Measurements from ENCODE around the gene VTI1B.

VTI1B gene

DNA sequence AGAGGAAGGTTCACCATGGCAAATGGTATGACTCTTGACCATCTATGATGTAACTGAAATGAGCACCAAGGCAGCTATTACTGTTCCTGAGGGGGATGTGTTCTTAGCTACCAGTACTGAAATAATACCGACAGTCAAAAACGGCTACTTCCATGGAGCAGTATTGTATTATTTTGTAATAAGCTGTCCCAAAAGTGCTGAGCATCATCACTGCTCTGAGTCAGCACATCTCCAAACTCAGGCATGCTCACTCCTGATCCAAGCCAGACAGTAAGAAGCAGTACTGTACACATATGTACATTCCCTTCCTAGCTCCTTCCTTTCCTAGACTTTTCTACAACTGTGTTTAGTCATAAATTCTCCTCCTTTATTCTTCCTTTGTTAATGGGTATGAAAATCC is 8.6 kb downstream of the VTI1B start:
- Mint-ChIP-seq H3K9me3 (no peaks in the 10 kb centered on the region), H3K36me3 (peaks cover 2% of the 10 kb centered on the region), H3K27me3 (no peaks in the 10 kb centered on the region), H3K27ac (no peak overlapping the region), H3K4me1 (peaks cover 30% of the 10 kb centered on the region), H3K4me3 (no peak overlapping the region)
- DNase-seq, result no peak
- CTCF ChIA-PET, result interaction anchor here (0.5 to 8.6 kb wide), 13 partner anchors 9 to 153 kb away, joined by 3 to 96 read pairs (median 3); partner anchors contain the start of gene ARG2

DNA sequence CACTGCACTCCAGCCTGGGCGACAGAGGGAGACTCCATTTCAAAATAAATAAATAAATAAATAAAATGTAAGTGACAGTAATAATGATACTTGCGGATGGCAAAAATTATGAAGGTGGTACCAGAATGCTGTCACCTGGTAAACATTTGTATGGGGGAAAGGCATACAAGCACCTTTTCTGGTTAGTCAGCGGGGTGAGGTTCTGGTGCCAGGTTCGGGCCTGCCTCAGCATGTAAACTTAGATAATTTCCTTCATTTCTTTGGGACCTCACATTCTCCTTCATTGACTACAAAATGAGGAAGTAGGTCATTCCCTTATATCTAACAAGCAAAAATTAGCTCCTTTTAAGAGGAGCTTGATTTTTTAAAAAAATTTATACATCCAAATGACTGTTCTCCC is 10.8 kb downstream of the VTI1B start:
- H3K27me3 Mint-ChIP-seq, result no peaks in the 10 kb centered on the region
- CTCF ChIA-PET, result interaction anchor here (1.2 to 8.6 kb wide), 3 partner anchors 41 to 92 kb away, joined by 3 to 96 read pairs (median 4); partner anchors contain the start of gene ARG2
- no peaks in the 10 kb centered on the region for H3K9me3 Mint-ChIP-seq
- peaks cover 7% of the 10 kb centered on the region for H3K36me3 Mint-ChIP-seq
- H3K4me3 Mint-ChIP-seq, result no peak overlapping the region
- H3K27ac Mint-ChIP-seq, result no peak overlapping the region
- peaks cover 22% of the 10 kb centered on the region for H3K4me1 Mint-ChIP-seq
- DNase-seq, result no peak

DNA sequence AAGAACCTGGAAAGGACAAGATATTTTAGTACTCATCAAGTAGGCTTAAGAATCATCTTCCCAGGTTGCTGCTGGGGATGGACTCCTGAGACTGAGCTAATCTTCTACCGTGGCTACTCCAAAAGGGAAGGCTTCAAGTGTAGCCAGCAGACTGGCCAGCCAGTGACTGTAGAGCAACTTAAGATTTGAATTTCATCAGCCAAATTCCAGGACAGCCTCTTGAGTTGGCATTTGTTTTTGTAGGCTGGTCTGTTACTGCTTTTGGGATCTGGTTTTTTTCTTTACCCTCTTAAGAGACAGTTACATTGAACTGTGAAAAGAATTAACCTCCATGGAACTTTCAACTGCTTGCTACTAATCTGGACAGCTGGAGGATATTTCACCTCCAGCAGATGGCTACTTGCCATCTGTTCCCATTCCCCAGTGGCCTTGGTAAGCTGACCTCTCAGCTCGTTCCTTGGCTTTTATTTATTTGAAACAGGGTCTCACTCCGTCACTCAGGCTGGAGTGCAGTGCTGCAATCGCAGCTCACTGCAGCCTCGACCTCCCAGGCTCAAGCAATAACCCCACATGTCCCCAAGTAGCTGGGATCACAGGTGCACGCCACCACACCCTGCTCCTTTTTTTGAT is 20.7 kb downstream of the VTI1B start:
- no peak overlapping the region for H3K4me3 Mint-ChIP-seq
- peaks cover 37% of the 10 kb centered on the region for H3K36me3 Mint-ChIP-seq
- H3K27ac Mint-ChIP-seq, result no peak overlapping the region
- H3K9me3 Mint-ChIP-seq, result no peaks in the 10 kb centered on the region
- CTCF ChIA-PET, result interaction anchor here (1.3 to 1.6 kb wide), 3 partner anchors 13 to 224 kb away, joined by 3 to 5 read pairs (median 3); no protein-coding TSS in a partner anchor
- DNase-seq, result no peak
- no peaks in the 10 kb centered on the region for H3K27me3 Mint-ChIP-seq
- H3K4me1 Mint-ChIP-seq, result no peaks in the 10 kb centered on the region

DNA sequence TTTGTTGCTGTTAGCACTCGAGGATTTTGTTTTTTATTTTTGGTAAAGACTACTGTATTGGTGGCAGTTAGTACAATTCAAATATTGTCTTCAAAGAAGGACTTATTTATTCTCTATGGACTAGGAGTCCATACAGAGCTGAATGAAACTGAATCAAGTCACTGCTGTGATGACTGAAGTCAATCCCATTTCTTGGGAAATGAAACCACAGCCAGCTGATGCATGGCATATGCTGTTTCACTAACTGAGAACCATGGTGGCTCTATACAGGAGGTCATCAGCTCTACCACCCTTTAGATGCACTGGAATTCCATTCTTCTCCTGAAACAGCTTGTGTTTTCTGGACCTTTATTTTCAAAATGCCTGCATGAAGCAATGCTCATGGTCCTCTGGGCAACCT is 22.2 kb downstream of the VTI1B start:
- DNase-seq, result no peak
- CTCF ChIA-PET, result no interaction called here
- no peaks in the 10 kb centered on the region for H3K27me3 Mint-ChIP-seq
- H3K27ac Mint-ChIP-seq, result no peak overlapping the region
- peaks cover 35% of the 10 kb centered on the region for H3K36me3 Mint-ChIP-seq
- no peaks in the 10 kb centered on the region for H3K4me1 Mint-ChIP-seq
- H3K9me3 Mint-ChIP-seq, result no peaks in the 10 kb centered on the region
- no peak overlapping the region for H3K4me3 Mint-ChIP-seq

DNA sequence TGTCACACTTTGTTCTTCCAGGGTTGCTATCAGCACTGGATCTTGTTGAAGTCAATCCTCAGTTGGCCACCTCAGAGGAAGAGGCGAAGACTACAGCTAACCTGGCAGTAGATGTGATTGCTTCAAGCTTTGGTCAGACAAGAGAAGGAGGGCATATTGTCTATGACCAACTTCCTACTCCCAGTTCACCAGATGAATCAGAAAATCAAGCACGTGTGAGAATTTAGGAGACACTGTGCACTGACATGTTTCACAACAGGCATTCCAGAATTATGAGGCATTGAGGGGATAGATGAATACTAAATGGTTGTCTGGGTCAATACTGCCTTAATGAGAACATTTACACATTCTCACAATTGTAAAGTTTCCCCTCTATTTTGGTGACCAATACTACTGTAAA is 23.7 kb downstream of the VTI1B start:
- no peaks in the 10 kb centered on the region for H3K4me1 Mint-ChIP-seq
- no peak overlapping the region for H3K27ac Mint-ChIP-seq
- DNase-seq, result no peak
- H3K9me3 Mint-ChIP-seq, result no peaks in the 10 kb centered on the region
- CTCF ChIA-PET, result no interaction called here
- no peaks in the 10 kb centered on the region for H3K27me3 Mint-ChIP-seq
- H3K36me3 Mint-ChIP-seq, result peaks cover 36% of the 10 kb centered on the region
- no peak overlapping the region for H3K4me3 Mint-ChIP-seq

DNA sequence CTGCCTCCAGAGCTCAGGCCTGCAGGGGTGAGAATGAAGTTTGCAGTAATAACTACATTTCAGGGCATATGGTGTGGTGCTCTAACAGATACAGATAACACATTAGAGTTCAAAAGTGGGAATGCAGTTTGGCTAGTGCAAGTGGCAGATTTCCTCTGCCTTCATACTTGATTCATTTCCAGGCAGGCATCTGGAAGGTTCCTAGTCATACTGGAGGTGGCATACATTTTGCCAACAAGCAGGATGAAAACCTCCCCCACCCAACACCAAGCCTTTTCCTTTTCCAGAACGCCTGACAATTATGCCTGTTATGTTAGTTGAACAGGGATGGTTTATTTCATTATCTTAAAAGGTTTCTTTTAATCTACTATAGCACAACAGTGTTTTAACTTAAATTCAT is 24.3 kb downstream of the VTI1B start:
- no peak for DNase-seq
- Mint-ChIP-seq H3K27ac (no peak overlapping the region), H3K9me3 (no peaks in the 10 kb centered on the region), H3K4me3 (no peak overlapping the region), H3K4me1 (no peaks in the 10 kb centered on the region), H3K27me3 (no peaks in the 10 kb centered on the region), H3K36me3 (peaks cover 36% of the 10 kb centered on the region)
- CTCF ChIA-PET, result no interaction called here

DNA sequence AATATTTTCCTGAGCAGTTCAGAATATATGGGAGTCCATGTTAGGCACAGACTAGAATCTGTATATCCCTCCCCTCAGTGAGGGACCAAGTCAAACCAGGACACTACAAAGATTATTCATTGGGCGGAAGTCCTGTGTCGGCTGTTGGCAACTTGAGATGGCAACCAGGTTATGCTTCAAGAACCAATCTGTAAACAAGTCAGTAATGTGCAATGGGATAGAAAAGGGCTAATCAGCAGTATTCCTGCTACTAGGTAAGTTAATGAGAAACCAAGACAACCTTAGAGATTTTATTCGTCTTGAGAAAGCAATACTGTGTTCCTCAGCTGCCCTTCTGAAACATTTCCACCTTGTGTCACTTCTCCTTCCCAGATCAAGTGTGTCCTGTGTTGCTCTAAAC is 28.3 kb downstream of the VTI1B start:
- Mint-ChIP-seq H3K27me3 (no peaks in the 10 kb centered on the region), H3K9me3 (no peaks in the 10 kb centered on the region), H3K4me3 (no peak overlapping the region), H3K27ac (no peak overlapping the region), H3K4me1 (peaks cover 4% of the 10 kb centered on the region), H3K36me3 (peaks cover 32% of the 10 kb centered on the region)
- CTCF ChIA-PET, result no interaction called here
- no peak for DNase-seq

DNA sequence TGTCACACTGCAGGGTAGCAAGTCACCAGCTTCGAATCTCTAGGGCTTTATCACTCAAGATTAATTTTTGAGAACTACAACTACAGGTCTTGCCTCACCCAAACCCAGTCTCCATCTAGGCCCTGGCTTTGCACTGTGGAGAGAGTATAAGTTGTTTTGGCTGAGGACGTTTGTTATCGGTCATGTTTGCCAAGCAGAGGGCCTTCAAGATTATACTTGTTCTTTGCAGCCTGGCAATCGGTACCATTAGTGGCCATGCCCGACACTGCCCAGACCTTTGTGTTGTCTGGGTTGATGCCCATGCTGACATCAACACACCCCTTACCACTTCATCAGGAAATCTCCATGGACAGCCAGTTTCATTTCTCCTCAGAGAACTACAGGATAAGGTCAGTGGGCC is 29.0 kb downstream of the VTI1B start:
- Mint-ChIP-seq H3K27me3 (no peaks in the 10 kb centered on the region), H3K36me3 (peaks cover 25% of the 10 kb centered on the region), H3K4me3 (no peak overlapping the region), H3K27ac (no peak overlapping the region), H3K9me3 (no peaks in the 10 kb centered on the region), H3K4me1 (peaks cover 4% of the 10 kb centered on the region)
- DNase-seq, result no peak
- CTCF ChIA-PET, result interaction anchor here (1.4 kb wide), 1 partner anchor 22 kb away, joined by 3 read pairs; no protein-coding TSS in a partner anchor

DNA sequence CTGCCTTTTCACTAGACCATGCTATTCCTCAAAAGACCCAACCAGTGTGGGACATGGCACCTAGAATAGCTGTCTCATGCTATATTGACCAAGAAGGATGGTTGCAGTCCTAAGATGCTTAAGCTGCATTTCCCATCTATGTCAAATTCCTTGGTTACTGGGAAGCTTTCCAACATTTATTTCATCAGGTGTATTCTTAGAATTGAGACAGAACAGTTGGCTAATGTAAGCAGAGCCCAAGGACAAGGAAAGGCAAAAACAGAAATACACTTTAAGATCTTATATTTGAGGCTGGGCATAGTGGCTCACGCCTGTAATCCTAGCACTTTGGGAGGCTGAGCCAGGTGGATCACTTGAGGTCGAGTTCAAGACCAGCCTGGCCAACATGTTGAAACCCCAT is 30.0 kb downstream of the VTI1B start:
- no peak overlapping the region for H3K4me3 Mint-ChIP-seq
- no peak overlapping the region for H3K27ac Mint-ChIP-seq
- peaks cover 4% of the 10 kb centered on the region for H3K4me1 Mint-ChIP-seq
- no peaks in the 10 kb centered on the region for H3K27me3 Mint-ChIP-seq
- no peaks in the 10 kb centered on the region for H3K9me3 Mint-ChIP-seq
- CTCF ChIA-PET, result interaction anchor here (1.1 to 1.4 kb wide), 2 partner anchors 23 to 26 kb away, joined by 3 to 4 read pairs; no protein-coding TSS in a partner anchor
- no peak for DNase-seq
- peaks cover 18% of the 10 kb centered on the region for H3K36me3 Mint-ChIP-seq

DNA sequence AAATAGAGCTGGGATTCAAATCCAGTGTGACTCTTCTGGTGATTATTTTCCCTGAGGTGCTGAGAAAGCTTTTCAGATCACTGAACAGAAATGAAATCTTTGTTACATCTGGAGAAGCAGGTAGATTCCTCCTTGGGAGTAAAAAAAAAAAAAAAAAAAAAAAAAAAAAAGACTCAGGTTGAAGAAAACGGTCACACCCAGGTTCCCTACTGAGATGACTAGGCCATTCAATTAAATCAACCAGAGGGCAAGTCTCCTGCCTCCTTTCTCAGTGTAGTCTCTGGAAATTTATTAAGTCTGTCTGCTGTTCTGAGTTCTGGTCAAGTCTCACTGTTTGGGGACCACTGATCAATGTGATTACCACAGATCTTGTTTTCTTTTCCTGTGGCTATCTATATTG is 30.7 kb downstream of the VTI1B start:
- Mint-ChIP-seq H3K4me1 (peaks cover 4% of the 10 kb centered on the region), H3K4me3 (no peak overlapping the region), H3K27ac (no peak overlapping the region), H3K36me3 (peaks cover 14% of the 10 kb centered on the region), H3K9me3 (no peaks in the 10 kb centered on the region), H3K27me3 (no peaks in the 10 kb centered on the region)
- DNase-seq, result no peak
- CTCF ChIA-PET, result interaction anchor here (0.7 to 1.1 kb wide), 2 partner anchors 25 to 59 kb away, joined by 4 read pairs; no protein-coding TSS in a partner anchor

DNA sequence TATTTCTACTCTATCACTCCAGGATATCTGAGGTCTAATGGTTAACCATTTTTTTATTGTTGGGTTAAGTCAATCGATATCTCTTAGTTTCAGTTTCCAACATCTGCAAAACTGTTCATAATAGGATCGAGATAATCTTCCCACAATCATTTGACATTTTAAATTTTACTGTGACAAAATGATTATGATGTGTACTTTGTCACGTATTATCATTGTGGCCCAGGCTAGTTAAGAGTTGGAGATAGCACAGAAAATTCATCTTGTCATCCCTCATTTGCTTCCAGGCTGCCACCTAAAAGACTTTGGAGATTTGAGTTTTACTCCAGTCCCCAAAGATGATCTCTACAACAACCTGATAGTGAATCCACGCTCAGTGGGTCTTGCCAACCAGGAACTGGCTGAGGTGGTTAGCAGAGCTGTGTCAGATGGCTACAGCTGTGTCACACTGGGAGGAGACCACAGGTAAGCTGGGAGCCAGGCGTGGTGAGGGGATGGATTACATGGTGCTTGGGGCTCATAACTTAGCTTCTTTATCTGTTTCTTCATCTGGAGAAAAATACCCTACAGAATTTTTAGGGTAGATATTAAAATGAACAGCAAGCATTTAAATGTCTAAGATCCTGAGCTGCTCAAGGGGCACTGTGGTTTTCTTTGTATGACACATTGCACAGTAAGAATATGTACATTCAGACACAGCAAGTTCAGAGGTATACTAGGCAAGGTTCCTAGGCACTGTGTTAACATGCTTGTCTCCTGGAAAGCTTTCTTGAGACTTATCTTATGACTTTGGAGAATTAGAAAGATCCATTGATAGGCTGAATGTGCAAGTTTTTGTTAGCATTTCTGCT is 32.3 kb downstream of the VTI1B start:
- DNase-seq, result no peak
- Mint-ChIP-seq H3K27ac (no peak overlapping the region), H3K9me3 (no peaks in the 10 kb centered on the region), H3K4me3 (no peak overlapping the region), H3K36me3 (peaks cover 10% of the 10 kb centered on the region), H3K4me1 (peaks cover 4% of the 10 kb centered on the region), H3K27me3 (no peaks in the 10 kb centered on the region)
- CTCF ChIA-PET, result interaction anchor here (1.1 to 1.3 kb wide), 4 partner anchors 11 to 62 kb away, joined by 3 read pairs; no protein-coding TSS in a partner anchor

DNA sequence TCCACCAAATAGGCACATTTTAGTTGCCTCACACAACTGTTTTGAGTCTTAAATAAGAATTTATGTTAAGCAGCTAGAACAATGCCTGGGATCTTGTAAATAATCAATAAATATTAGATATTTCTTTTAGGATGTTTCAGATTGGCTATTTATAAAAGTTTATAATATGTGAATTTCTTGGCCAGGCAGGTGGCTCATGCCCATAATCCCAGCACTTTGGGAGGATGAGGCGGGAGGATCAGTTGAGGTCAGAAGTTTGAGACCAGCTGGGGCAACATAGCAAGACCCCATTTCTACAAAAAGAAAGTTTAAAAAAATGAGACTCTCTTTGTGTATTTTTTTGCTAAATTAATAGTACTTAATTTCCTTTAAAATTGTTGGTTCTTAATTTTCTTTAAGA is 33.0 kb downstream of the VTI1B start:
- Mint-ChIP-seq H3K27me3 (no peaks in the 10 kb centered on the region), H3K27ac (no peak overlapping the region), H3K4me3 (no peak overlapping the region), H3K4me1 (peaks cover 4% of the 10 kb centered on the region), H3K36me3 (peaks cover 7% of the 10 kb centered on the region), H3K9me3 (no peaks in the 10 kb centered on the region)
- DNase-seq, result no peak
- CTCF ChIA-PET, result interaction anchor here (1.2 to 1.3 kb wide), 3 partner anchors 12 to 22 kb away, joined by 3 read pairs; no protein-coding TSS in a partner anchor

DNA sequence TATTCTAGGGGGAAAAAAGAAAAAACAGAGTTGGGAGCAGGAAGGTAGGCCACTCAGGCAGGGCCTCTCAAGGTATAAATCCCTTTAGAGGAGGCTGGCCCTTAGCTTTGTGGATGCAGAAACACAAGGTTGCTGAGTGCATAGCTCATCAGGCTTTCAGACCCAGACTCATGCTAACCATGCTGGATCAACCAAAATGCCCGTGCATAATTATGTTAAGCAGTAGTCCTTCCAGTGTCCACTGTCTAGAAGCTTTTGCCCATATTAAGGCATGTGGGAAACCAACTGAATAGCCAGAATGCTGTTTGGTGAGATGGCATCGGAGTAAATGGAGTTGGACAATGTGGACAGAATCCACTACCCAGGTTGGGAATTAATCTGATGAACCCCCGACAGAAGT is 35.8 kb downstream of the VTI1B start:
- Mint-ChIP-seq H3K27ac (no peak overlapping the region), H3K36me3 (peaks cover 5% of the 10 kb centered on the region), H3K9me3 (no peaks in the 10 kb centered on the region), H3K27me3 (no peaks in the 10 kb centered on the region), H3K4me3 (no peak overlapping the region), H3K4me1 (peaks cover 4% of the 10 kb centered on the region)
- CTCF ChIA-PET, result no interaction called here
- DNase-seq, result no peak

DNA sequence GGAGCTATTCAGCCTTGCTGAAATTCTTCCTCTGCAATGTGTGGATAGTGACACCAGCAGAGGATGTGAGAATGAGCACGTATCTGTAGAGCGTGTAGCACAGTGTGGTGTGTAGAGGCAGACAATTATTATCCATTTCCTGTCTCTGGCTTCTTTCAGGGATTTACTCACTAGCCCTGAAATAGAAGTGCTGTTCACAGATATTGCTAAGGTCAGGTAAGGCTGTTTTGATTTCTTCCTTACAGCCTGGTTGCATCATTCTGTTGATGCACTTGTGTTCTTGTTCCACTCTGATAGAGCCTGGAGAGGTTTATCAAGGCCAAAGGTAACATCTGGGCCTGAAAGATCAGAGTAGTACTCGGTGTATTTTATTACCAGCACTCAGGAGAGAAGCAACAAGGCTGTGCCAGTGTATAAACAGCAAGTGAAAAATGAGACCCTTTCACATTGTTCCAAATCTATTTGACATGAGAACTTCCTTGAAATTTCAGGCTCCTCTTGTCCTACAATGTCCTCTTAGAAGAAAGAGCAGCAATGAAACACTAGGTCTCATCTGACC is 38.0 kb downstream of the VTI1B start:
- Mint-ChIP-seq H3K4me3 (no peak overlapping the region), H3K4me1 (no peaks in the 10 kb centered on the region), H3K9me3 (no peaks in the 10 kb centered on the region), H3K27me3 (no peaks in the 10 kb centered on the region), H3K36me3 (no peaks in the 10 kb centered on the region), H3K27ac (no peak overlapping the region)
- CTCF ChIA-PET, result interaction anchor here (1.3 kb wide), 1 partner anchor 18 kb away, joined by 4 read pairs; no protein-coding TSS in a partner anchor
- no peak for DNase-seq

All from activated naive CD4-positive, alpha-beta T cell treated with anti-CD3 and anti-CD28 coated beads, Interleukin-2, amount 10 ng/mL, durations not matched to agents 7 days and 5 days (primary cell).